ENCODE measurements around the gene TLE1.
"Not testable (repeated sequence)": the region's sequence is repeated elsewhere in the genome, so short reads cannot be mapped to it uniquely, and the experiment has no call there.

The TLE1 gene

GRCh38 chr9:81611664-81612063, 77.7 kb downstream of the TLE1 start:
- DNase-seq (ENCODE audit: low read depth), result no peak
- TF ChIP-seq CTCF (conservative IDR thresholded peaks at IDR 0.05; ENCODE audit: control insufficient read depth, insufficient read depth, low read depth, low read length), result no peak
- H3K4me3 ChIP-seq (ENCODE audit: control insufficient read depth, low read depth, low read length), result no peak overlapping the region

- DNase-seq (ENCODE audit: low read depth), result no peak
- no peak overlapping the region for H3K4me3 ChIP-seq (ENCODE audit: control insufficient read depth, low read depth, low read length)
- no peak for TF ChIP-seq CTCF (conservative IDR thresholded peaks at IDR 0.05; ENCODE audit: control insufficient read depth, insufficient read depth, low read depth, low read length)
These were observed 78.6 kb downstream of the TLE1 start for GRCh38 chr9:81610740-81611107.

GRCh38 chr9:81609782-81610739, 79.3 kb downstream of the TLE1 start:
- no peak for DNase-seq (ENCODE audit: low read depth)
- TF ChIP-seq CTCF (conservative IDR thresholded peaks at IDR 0.05; ENCODE audit: control insufficient read depth, insufficient read depth, low read depth, low read length), result no peak
- H3K4me3 ChIP-seq (ENCODE audit: control insufficient read depth, low read depth, low read length), result no peak overlapping the region

GRCh38 chr9:81608289-81608657, 81.1 kb downstream of the TLE1 start:
- H3K4me3 ChIP-seq (ENCODE audit: control insufficient read depth, low read depth, low read length), result no peak overlapping the region
- DNase-seq (ENCODE audit: low read depth), result no peak
- TF ChIP-seq CTCF (conservative IDR thresholded peaks at IDR 0.05; ENCODE audit: control insufficient read depth, insufficient read depth, low read depth, low read length), result no peak

GRCh38 chr9:81607593-81608288, 81.6 kb downstream of the TLE1 start:
- no peak for DNase-seq (ENCODE audit: low read depth)
- TF ChIP-seq CTCF (conservative IDR thresholded peaks at IDR 0.05; ENCODE audit: control insufficient read depth, insufficient read depth, low read depth, low read length), result no peak
- no peak overlapping the region for H3K4me3 ChIP-seq (ENCODE audit: control insufficient read depth, low read depth, low read length)

- H3K4me3 ChIP-seq (ENCODE audit: control insufficient read depth, low read depth, low read length); DNase-seq (ENCODE audit: low read depth): not testable (repeated sequence)
These were observed 83.1 kb downstream of the TLE1 start for GRCh38 chr9:81606261-81606660.

GRCh38 chr9:81605170-81605670, 84.1 kb downstream of the TLE1 start:
- DNase-seq (ENCODE audit: low read depth), result no peak
- H3K4me3 ChIP-seq (ENCODE audit: control insufficient read depth, low read depth, low read length), result no peak overlapping the region
- no peak for TF ChIP-seq CTCF (conservative IDR thresholded peaks at IDR 0.05; ENCODE audit: control insufficient read depth, insufficient read depth, low read depth, low read length)
